Mesenchymal stem cell (in vitro differentiated cells and primary cell): ENCODE measurements around the gene CD19.

Source experiments
- DNase-seq: peaks from one replicate; pipeline ENCODE4 v3.0.0-alpha.2; 2013
- H2AFZ ChIP-seq: one replicate; pipeline ENCODE4 v1.6.1; 2013; ENCODE audit warnings: low read depth, mild to moderate bottlenecking, control low read depth, inconsistent platforms, low read length, moderate library complexity
- H2AK5ac ChIP-seq: 2 replicates; pipeline ENCODE4 v1.6.1; 2013; ENCODE audit warnings: low read length, moderate library complexity, mild to moderate bottlenecking, inconsistent platforms; ENCODE audit not compliant: severe bottlenecking
- H2BK120ac ChIP-seq: one replicate; pipeline ENCODE4 v1.6.1; 2013; ENCODE audit warnings: low read depth, mild to moderate bottlenecking, inconsistent platforms, low read length, moderate library complexity
- H2BK12ac ChIP-seq, 2 experiments: one replicate each; pipeline ENCODE4 v1.6.1; 2013; ENCODE audit warnings: inconsistent platforms in 2 of 2, low read length in 2 of 2, mild to moderate bottlenecking in 2 of 2, moderate library complexity in 2 of 2, control low read depth in 1 of 2
- H2BK15ac ChIP-seq: one replicate; pipeline ENCODE4 v1.6.1; 2013; ENCODE audit warnings: mild to moderate bottlenecking, low read depth, inconsistent platforms; ENCODE audit not compliant: poor library complexity, severe bottlenecking
- H2BK5ac ChIP-seq: 2 replicates; pipeline ENCODE4 v1.6.1; 2013; ENCODE audit warnings: low read depth, mild to moderate bottlenecking, low read length, control low read depth, inconsistent platforms; ENCODE audit not compliant: poor library complexity, severe bottlenecking
- H3K14ac ChIP-seq, 2 experiments: one replicate each; pipeline ENCODE4 v1.6.1; 2013; ENCODE audit warnings: inconsistent platforms in 2 of 2, low read length in 2 of 2, control low read depth in 1 of 2, mild to moderate bottlenecking in 1 of 2, moderate library complexity in 1 of 2
- H3K18ac ChIP-seq, 2 experiments: one replicate each; pipeline ENCODE4 v1.6.1; 2013; ENCODE audit warnings: inconsistent platforms in 2 of 2, low read length in 2 of 2, control low read depth in 1 of 2, low read depth in 1 of 2, mild to moderate bottlenecking in 1 of 2
- H3K23ac ChIP-seq, 2 experiments: one replicate each; pipeline ENCODE4 v1.6.1; 2013; ENCODE audit warnings: inconsistent platforms in 2 of 2, low read length in 2 of 2, mild to moderate bottlenecking in 2 of 2, moderate library complexity in 2 of 2, control low read depth in 1 of 2
- H3K27ac ChIP-seq: 2 replicates; pipeline ENCODE4 v1.5.1; 2013; ENCODE audit warnings: mild to moderate bottlenecking, moderate library complexity, low read length, control low read depth, inconsistent platforms; ENCODE audit not compliant: poor library complexity, severe bottlenecking
- H3K27me3 ChIP-seq, 2 experiments: 2 replicates each; pipeline versions ENCODE4 v1.6.1 to v1.7.0; 2013; ENCODE audit warnings: low read length in 2 of 2, mild to moderate bottlenecking in 2 of 2, moderate library complexity in 2 of 2, control low read depth in 1 of 2, inconsistent platforms in 1 of 2; ENCODE audit not compliant: control insufficient read depth in 1 of 2, insufficient read depth in 1 of 2
- H3K36me3 ChIP-seq, 2 experiments: 2 replicates each; pipeline versions ENCODE4 v1.6.1 to v1.7.0; 2013; ENCODE audit warnings: low read length in 2 of 2, control low read depth in 1 of 2, inconsistent platforms in 1 of 2, low read depth in 1 of 2, mild to moderate bottlenecking in 1 of 2; ENCODE audit not compliant: insufficient read depth in 2 of 2, control insufficient read depth in 1 of 2
- H3K4ac ChIP-seq, 2 experiments: one replicate each; pipeline ENCODE4 v1.6.1; 2013; ENCODE audit warnings: inconsistent platforms in 2 of 2, low read length in 2 of 2, mild to moderate bottlenecking in 2 of 2, moderate library complexity in 2 of 2, control low read depth in 1 of 2, low read depth in 1 of 2
- H3K4me1 ChIP-seq: 2 replicates; pipeline ENCODE4 v1.6.1; 2013; ENCODE audit warnings: low read depth, low read length, control low read depth; ENCODE audit not compliant: control insufficient read depth, insufficient read depth
- H3K4me2 ChIP-seq: 2 replicates; pipeline ENCODE4 v1.6.1; 2013; ENCODE audit warnings: low read length, mild to moderate bottlenecking, inconsistent platforms; ENCODE audit not compliant: poor library complexity, severe bottlenecking
- H3K4me3 ChIP-seq, 2 experiments: 2 replicates each; pipeline versions ENCODE4 v1.5.1 to v1.7.0; 2013; ENCODE audit warnings: low read length in 2 of 2, mild to moderate bottlenecking in 2 of 2, control low read depth in 1 of 2, low read depth in 1 of 2; ENCODE audit not compliant: insufficient read depth in 1 of 2
- H3K79me1 ChIP-seq: replicated peaks from 2 replicates; pipeline ENCODE4 v1.6.1; 2013; ENCODE audit warnings: mild to moderate bottlenecking, control low read depth, low read length, inconsistent platforms; ENCODE audit not compliant: poor library complexity, severe bottlenecking
- H3K9ac ChIP-seq: 2 replicates; pipeline ENCODE4 v1.7.0; 2013; ENCODE audit warnings: mild to moderate bottlenecking, low read length, moderate library complexity
- H3K9me3 ChIP-seq: 2 replicates; pipeline ENCODE4 v1.7.0; 2013; ENCODE audit warnings: mild to moderate bottlenecking, low read length; ENCODE audit not compliant: control insufficient read depth
- H4K8ac ChIP-seq: one replicate; pipeline ENCODE4 v1.6.1; 2013; ENCODE audit warnings: inconsistent platforms, mild to moderate bottlenecking, low read length, moderate library complexity
- H4K91ac ChIP-seq: one replicate; pipeline ENCODE4 v1.6.1; 2013; ENCODE audit warnings: mild to moderate bottlenecking, low read length, inconsistent platforms
- WGBS: methylation state at CpG from one replicate; pipeline ENCODE4 v1.1.7; 2013; ENCODE audit warnings: mixed read lengths; 5-methylcytosine and 5-hydroxymethylcytosine counted together

The CD19 gene

GRCh38 chr16:28935924-28936783 lies 4.4 kb downstream of the CD19 start:
- no peak overlapping the region for H4K8ac ChIP-seq
- H3K4me1 ChIP-seq, result no peaks in the 10 kb centered on the region
- H2BK120ac ChIP-seq, result no peak overlapping the region

GRCh38 chr16:28936784-28937155 lies 5.0 kb downstream of the CD19 start:
- no peak overlapping the region for H3K4ac ChIP-seq
- WGBS, result 89% methylated on average over 26 of the region's 26 CpGs

More at GRCh38 chr16:28935924-28936783, 4.4 kb downstream of the CD19 start:
- H3K18ac ChIP-seq, result no peak overlapping the region
- H3K9me3 ChIP-seq, result no peaks in the 10 kb centered on the region
- no peak overlapping the region for H3K23ac ChIP-seq
- no peak overlapping the region for H4K91ac ChIP-seq
- H3K9ac ChIP-seq, result no peak overlapping the region
- H2BK12ac ChIP-seq, result no peak overlapping the region
- H2AFZ ChIP-seq, result peak overlapping the region; percentile 36
- no peak overlapping the region for H3K4me2 ChIP-seq
- no peak overlapping the region for H2BK5ac ChIP-seq
- no peaks in the 10 kb centered on the region for H3K79me1 ChIP-seq
- 64% methylated on average over 36 of the region's 36 CpGs for WGBS
- no peak overlapping the region for H2BK15ac ChIP-seq
- DNase-seq, result peak; percentile 35
- no peaks in the 10 kb centered on the region for H3K36me3 ChIP-seq
- no peak overlapping the region for H3K4ac ChIP-seq
- no peak overlapping the region for H2AK5ac ChIP-seq
- no peak overlapping the region for H3K14ac ChIP-seq
- H3K27ac ChIP-seq, result no peak overlapping the region
- peaks cover 0 to 12% of the 10 kb centered on the region in 2 experiments for H3K27me3 ChIP-seq
- H3K4me3 ChIP-seq, result peak overlapping the region in 1 of 2 experiments; percentile 65

GRCh38 chr16:28937222-28937876 lies 5.6 kb downstream of the CD19 start:
- H3K27ac ChIP-seq, result no peak overlapping the region
- H3K27me3 ChIP-seq, result peaks cover 0 to 12% of the 10 kb centered on the region in 2 experiments
- H3K4me3 ChIP-seq, result no peak overlapping the region
- H4K91ac ChIP-seq, result no peak overlapping the region
- no peak overlapping the region for H3K23ac ChIP-seq
- no peak overlapping the region for H3K18ac ChIP-seq
- H3K14ac ChIP-seq, result no peak overlapping the region
- no peak overlapping the region for H2BK5ac ChIP-seq
- no peak overlapping the region for H2BK120ac ChIP-seq
- no peak overlapping the region for H3K4ac ChIP-seq
- H2AK5ac ChIP-seq, result no peak overlapping the region
- H3K4me2 ChIP-seq, result no peak overlapping the region
- no peak overlapping the region for H3K9ac ChIP-seq
- 94% methylated on average over 11 of the region's 14 CpGs for WGBS
- no peak overlapping the region for H4K8ac ChIP-seq
- H3K9me3 ChIP-seq, result no peaks in the 10 kb centered on the region
- H2BK15ac ChIP-seq, result no peak overlapping the region
- H3K4me1 ChIP-seq, result no peaks in the 10 kb centered on the region
- H3K36me3 ChIP-seq, result no peaks in the 10 kb centered on the region
- no peak for DNase-seq
- H3K79me1 ChIP-seq, result no peaks in the 10 kb centered on the region
- H2BK12ac ChIP-seq, result no peak overlapping the region
- no peak overlapping the region for H2AFZ ChIP-seq

More at GRCh38 chr16:28936784-28937155, 5.0 kb downstream of the CD19 start:
- H3K18ac ChIP-seq, result no peak overlapping the region
- H2AK5ac ChIP-seq, result no peak overlapping the region
- no peak overlapping the region for H3K14ac ChIP-seq
- H3K27me3 ChIP-seq, result peaks cover 0 to 12% of the 10 kb centered on the region in 2 experiments
- no peak overlapping the region for H3K4me3 ChIP-seq
- no peak overlapping the region for H4K91ac ChIP-seq
- no peak overlapping the region for H2BK5ac ChIP-seq
- no peak overlapping the region for H2BK12ac ChIP-seq
- H3K4me2 ChIP-seq, result no peak overlapping the region
- no peak for DNase-seq
- no peak overlapping the region for H3K9ac ChIP-seq
- H3K23ac ChIP-seq, result no peak overlapping the region
- H3K27ac ChIP-seq, result no peak overlapping the region
- H2BK15ac ChIP-seq, result no peak overlapping the region
- no peak overlapping the region for H4K8ac ChIP-seq
- H3K4me1 ChIP-seq, result no peaks in the 10 kb centered on the region
- no peaks in the 10 kb centered on the region for H3K79me1 ChIP-seq
- H3K9me3 ChIP-seq, result no peaks in the 10 kb centered on the region
- H2BK120ac ChIP-seq, result no peak overlapping the region
- no peaks in the 10 kb centered on the region for H3K36me3 ChIP-seq
- H2AFZ ChIP-seq, result no peak overlapping the region

GRCh38 chr16:28938721-28939120 lies 7.0 kb downstream of the CD19 start:
- H3K9me3 ChIP-seq, result no peaks in the 10 kb centered on the region
- no peak overlapping the region for H3K4me3 ChIP-seq
- H3K79me1 ChIP-seq, result no peaks in the 10 kb centered on the region
- H3K4me2 ChIP-seq, result no peak overlapping the region
- H3K27ac ChIP-seq, result no peak overlapping the region
- H2AK5ac ChIP-seq, result no peak overlapping the region
- no peak overlapping the region for H4K8ac ChIP-seq
- no peak overlapping the region for H2BK120ac ChIP-seq
- H3K14ac ChIP-seq, result peak overlapping the region in 1 of 2 experiments; percentile 26
- no peak overlapping the region for H3K18ac ChIP-seq
- no peak overlapping the region for H2BK15ac ChIP-seq
- H3K4me1 ChIP-seq, result no peaks in the 10 kb centered on the region
- no peak overlapping the region for H2BK12ac ChIP-seq
- no peak for DNase-seq
- 68% methylated on average over 5 of the region's 7 CpGs for WGBS
- no peaks in the 10 kb centered on the region for H3K36me3 ChIP-seq
- no peak overlapping the region for H2AFZ ChIP-seq
- H2BK5ac ChIP-seq, result no peak overlapping the region
- no peak overlapping the region for H3K23ac ChIP-seq
- H3K4ac ChIP-seq, result no peak overlapping the region
- H3K9ac ChIP-seq, result no peak overlapping the region
- peaks cover 0 to 6% of the 10 kb centered on the region in 2 experiments for H3K27me3 ChIP-seq
- no peak overlapping the region for H4K91ac ChIP-seq
